Measurements from ENCODE around the gene TUBB6.

DNA sequence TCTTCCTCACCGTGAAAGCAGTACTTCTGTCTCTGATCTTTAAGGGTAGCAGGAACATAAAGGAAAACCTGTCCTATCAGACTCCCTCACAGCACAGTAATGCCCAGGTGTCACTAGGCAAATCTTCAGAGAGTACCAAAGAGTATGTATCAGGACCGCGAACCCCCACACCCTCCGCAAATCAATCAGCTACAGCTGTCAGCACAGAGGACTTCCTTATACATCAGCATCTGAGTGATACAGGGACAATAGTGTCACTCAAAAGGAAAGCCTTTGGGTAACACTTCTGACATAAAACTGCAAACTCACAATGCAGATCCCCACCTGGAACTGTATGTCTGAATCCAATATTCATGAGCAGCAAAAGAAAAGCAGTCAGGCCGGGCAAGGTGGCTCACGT lies 66.4 kb downstream of the TUBB6 start:
- TF ChIP-seq, protein P1, sequence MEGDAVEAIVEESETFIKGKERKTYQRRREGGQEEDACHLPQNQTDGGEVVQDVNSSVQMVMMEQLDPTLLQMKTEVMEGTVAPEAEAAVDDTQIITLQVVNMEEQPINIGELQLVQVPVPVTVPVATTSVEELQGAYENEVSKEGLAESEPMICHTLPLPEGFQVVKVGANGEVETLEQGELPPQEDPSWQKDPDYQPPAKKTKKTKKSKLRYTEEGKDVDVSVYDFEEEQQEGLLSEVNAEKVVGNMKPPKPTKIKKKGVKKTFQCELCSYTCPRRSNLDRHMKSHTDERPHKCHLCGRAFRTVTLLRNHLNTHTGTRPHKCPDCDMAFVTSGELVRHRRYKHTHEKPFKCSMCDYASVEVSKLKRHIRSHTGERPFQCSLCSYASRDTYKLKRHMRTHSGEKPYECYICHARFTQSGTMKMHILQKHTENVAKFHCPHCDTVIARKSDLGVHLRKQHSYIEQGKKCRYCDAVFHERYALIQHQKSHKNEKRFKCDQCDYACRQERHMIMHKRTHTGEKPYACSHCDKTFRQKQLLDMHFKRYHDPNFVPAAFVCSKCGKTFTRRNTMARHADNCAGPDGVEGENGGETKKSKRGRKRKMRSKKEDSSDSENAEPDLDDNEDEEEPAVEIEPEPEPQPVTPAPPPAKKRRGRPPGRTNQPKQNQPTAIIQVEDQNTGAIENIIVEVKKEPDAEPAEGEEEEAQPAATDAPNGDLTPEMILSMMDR (IDR thresholded peaks at IDR 0.05), result no peak
- no peak for TF ChIP-seq POLR2A (IDR thresholded peaks at IDR 0.05)
